Hepatocyte (in vitro differentiated cells): ENCODE data around the gene SLC6A2.

Experiments used
- CTCF ChIP-seq: fragments of 200-600 bp; sonication (generic); IDR thresholded peaks from 2 replicates; pipeline ENCODE4 v1.5.1; 2016; ENCODE audit warnings: antibody characterized with exemption, mild to moderate bottlenecking; ENCODE audit not compliant: poor library complexity
- EZH2 ChIP-seq: fragments of 200-600 bp; sonication (generic); IDR thresholded peaks from 2 replicates; pipeline ENCODE4 v1.6.1; 2016; ENCODE audit warnings: antibody characterized with exemption, mild to moderate bottlenecking, borderline replicate concordance
- EZH2phosphoT487 ChIP-seq: fragments of 200-600 bp; sonication (generic); IDR thresholded peaks from one replicate; pipeline ENCODE4 v1.6.1; 2018; ENCODE audit warnings: antibody characterized with exemption, mild to moderate bottlenecking, low read depth, moderate library complexity; ENCODE audit not compliant: unreplicated experiment, severe bottlenecking

DNA sequence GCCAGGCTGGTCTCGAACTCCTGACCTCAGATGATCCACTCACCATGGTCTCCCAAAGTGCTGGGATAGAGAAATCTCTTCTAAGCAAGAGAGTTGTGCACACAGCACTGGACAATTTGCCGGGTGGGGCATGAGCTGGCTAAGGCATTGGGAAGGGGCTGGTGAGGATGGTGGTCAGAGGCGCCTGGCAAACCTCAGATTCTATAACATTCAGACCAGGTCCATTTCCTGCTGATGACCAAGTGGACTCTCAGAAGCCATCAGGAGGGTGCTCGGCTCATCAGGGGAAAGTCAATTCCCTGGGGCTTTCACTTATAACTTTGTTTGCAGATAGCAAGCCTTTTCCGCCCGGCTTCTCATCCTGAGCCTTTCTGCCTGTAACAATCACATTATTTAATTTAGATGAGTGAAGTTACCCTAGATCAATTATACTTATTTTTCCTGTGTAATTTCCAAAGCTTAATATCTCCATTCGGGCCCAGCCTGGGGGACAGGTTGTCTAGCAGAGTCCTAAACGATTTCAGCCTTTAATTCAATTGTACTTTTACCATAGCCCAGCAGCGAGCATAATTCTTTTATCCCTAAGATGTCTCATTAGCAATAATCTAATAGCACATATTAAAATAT, 15.0 kb upstream of the SLC6A2 start:
- no peak for TF ChIP-seq CTCF
- no peak for TF ChIP-seq EZH2
- TF ChIP-seq EZH2phosphoT487 = no peak
